ENCODE data around the gene LDLRAD4.

The LDLRAD4 gene

DNA sequence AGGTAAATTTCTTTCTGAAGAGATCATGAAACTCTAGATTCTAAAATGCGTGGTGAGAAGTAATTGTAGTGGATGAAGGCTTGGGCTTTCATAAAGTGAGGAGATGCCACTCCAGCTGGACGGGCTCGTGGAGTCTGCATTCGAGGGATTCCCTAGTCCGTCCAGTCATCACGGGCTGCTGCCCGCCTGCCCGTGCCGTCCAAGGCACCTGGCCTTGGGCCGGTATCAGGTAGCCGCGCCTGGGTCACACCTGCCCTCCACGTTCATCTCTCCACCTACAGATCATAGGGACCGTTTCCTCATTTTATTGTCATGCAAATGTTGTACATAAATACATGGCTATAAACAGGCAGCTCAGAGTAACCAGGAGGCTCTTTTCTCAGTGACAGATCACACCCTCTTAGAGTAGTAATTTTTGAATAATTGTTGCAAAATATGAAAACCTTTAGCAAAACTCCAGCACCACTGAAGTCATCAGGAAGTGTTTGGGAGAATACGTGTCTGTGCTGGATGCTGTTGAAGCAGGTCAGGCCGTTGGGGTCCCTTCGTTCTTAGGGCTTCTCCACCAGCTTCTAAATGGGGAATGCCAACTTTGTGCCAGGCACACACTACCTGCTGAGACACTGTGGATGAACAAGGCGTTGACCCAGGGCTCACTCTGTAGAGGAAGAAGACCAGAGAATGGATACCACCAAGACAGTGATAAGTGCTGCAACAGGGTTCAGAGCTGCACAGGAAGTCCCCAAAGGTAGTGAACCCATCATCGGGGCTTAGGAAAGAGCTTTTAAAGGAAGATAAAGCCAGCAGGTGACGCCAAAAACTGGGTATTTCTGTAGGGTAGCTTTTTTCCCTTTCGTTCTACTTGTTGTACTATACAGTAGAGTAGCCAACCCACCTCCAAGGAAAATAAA lies 395.3 kb downstream of the LDLRAD4 start:
- FAIRE-seq (no peak), DNase-seq (ENCODE audit: insufficient read length, low spot score) (no peak)
- no peak for TF ChIP-seq POLR2A (IDR thresholded peaks at IDR 0.05; ENCODE audit: low read depth, low read length)

DNA sequence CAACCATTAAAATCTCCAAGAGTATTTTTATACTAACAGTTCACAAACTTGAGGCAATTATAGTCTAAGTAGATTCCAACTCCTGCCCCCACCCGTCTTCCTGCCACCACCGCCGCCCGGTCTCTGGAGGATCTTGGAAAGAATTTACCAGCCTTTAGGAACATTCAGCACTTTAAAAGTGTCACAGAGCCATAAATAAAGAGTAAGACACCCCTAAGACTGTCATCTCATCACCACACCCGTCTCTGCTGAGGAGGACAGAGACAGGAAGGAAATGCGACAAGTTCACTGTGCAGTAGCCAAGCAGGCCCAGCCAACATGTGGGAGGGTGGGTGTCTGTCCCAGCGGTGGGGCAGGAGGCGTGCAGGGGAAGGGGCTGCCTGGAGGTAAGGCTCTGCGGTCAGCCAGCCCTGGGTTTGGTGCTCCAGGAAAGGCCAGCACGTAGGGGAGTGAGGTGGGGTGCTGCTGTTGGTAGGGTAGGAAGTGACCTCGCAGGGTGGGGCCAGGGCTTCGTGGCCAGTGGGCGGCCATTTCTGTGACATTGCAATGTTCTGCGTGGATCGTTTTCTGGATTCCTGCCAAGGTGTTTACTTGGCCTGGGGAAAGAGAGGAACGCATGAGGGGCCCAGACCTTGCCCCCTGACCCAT lies 396.2 kb downstream of the LDLRAD4 start:
- no peak for FAIRE-seq
- no peak for TF ChIP-seq POLR2A (IDR thresholded peaks at IDR 0.05; ENCODE audit: low read depth, low read length)
- no peak for DNase-seq (ENCODE audit: insufficient read length, low spot score)

DNA sequence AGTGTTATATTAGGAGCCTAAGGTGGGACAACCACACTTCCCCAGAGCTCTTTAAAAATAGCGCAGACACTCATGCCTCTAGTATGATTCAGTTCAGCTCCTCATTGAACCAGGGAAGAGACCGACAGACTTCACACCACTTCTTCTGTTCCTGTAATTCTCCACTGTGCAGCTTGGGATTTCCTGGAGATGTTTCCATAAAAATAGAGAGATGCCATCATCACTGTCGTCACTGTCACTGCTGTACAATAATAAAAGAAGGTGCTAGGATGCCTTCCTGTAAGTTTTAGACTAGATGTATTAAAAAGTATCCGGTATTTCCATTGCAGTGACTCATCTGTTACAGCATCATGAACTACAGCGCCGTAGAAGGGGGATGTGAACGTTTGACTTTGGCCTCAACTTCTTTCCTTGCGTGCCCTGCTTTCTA lies 396.9 kb downstream of the LDLRAD4 start:
- FAIRE-seq (no peak), DNase-seq (ENCODE audit: insufficient read length, low spot score) (no peak)
- TF ChIP-seq POLR2A (IDR thresholded peaks at IDR 0.05; ENCODE audit: low read depth, low read length) = no peak

DNA sequence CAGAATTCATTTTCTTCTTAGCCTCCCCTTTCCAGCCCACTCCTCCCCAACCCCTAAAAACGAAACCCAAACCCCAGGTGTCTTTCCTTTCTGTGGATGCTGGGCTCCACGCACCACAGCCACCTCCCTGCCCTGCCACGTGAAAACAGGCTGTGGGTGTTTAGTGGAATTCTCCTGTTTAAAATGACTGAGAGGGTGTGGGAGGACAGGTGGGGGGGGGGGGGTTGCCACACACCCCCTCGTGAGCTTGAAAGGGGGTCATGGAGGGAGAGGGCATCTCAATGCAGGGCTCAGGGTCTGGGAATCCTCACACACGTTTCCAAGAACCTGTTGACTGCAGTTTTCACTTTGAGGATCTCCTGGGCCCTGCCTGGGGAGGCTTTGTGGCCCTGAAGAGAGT lies 397.5 kb downstream of the LDLRAD4 start:
- no peak for TF ChIP-seq POLR2A (IDR thresholded peaks at IDR 0.05; ENCODE audit: low read depth, low read length)
- no peak for FAIRE-seq
- no peak for DNase-seq (ENCODE audit: insufficient read length, low spot score)

DNA sequence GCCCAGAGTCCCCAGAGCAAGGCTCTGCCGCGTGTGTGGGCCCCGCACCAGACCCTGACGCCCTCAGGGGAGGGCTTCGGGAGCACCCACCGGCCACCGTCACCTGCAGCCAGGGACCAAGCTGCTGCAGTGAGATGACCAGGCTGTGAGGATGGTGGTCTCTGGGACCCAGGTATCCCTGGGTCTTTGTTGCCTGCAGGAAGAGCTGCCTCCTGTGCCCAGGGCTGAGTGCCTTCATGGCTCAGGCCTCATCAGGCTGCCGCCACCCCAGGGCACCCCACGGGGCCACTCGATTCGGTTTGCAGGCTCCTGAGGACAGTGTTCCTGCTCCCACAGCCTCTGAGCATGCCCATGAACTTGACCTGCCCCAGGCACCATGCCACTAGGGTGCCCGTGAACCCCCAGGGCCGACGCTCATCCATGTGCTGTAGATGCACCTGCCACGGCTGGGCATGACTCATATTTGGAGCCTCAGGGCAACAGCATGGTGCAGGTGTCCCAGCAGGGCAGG lies 398.0 kb downstream of the LDLRAD4 start:
- no peak for FAIRE-seq
- no peak for DNase-seq (ENCODE audit: insufficient read length, low spot score)
- no peak for TF ChIP-seq POLR2A (IDR thresholded peaks at IDR 0.05; ENCODE audit: low read depth, low read length)

DNA sequence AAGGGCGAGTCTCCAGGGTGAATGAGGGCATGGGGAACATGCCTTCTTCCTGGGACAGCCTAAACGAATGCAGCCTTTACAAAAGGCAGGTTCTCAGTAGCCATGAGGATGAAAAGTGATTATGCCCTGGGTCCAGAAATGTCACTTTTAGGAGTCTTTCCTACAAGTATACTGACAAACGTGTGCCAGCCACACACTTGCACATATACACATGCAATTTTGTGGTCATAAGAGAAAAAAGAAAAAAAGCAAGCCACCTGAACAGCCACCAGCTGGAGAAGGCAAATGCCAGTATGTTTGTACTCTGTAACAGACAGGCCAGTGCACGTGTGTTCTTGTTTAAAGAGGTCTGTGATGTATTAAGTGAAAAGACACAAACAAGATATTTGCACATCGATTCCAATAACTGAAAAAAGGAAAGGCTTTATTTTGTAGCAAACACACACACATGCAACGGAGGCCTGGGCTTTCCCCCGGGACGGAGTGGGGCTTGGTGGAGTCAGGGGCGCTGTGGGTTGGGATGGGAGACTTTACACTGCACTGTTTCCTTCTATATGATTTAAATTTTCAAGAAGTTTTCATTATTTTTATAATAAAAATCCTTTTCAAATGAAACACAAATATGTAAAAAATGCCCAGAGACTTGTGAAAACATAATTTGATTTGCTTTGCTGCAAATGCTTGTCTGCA lies 399.4 kb downstream of the LDLRAD4 start:
- no peak for FAIRE-seq
- no peak for TF ChIP-seq POLR2A (IDR thresholded peaks at IDR 0.05; ENCODE audit: low read depth, low read length)

DNA sequence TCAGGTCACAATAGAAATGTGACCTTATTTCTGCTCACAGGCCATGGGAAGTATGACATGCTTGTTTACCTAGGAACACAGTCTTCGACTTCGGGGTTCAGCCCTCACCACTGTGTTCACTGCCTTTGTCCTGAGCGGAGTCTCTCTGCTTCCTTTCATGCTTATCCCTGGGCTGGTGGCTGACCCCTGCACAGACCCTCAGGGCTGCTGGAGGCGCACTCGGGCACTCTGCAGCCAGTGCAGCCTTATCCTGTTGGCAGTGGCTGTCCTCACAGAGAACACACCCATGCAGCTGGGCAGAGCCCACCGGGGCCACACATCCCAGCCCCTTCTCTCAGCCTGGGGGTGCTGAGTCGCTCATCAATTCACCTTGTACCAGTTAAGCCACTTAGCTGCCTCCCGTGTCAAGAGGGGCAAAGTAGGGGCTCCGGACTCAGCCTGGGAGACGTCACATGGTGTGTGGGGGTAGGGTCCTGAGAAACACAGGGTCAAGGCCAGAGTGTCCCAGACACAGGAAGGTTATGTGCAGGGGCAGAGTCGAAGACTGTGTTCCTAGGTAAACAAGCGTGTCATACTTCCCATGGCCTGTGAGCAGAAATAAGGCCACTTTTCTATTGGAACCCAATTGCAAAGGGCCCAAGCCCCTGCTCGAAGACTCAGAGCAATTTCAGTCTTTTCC lies 400.3 kb downstream of the LDLRAD4 start:
- DNase-seq (ENCODE audit: insufficient read length, low spot score) (no peak), FAIRE-seq (no peak)
- no peak for TF ChIP-seq POLR2A (IDR thresholded peaks at IDR 0.05; ENCODE audit: low read depth, low read length)

More for the DNA sequence above, 399.4 kb downstream of the LDLRAD4 start:
- DNase-seq (ENCODE audit: insufficient read length, low spot score) = no peak

DNA sequence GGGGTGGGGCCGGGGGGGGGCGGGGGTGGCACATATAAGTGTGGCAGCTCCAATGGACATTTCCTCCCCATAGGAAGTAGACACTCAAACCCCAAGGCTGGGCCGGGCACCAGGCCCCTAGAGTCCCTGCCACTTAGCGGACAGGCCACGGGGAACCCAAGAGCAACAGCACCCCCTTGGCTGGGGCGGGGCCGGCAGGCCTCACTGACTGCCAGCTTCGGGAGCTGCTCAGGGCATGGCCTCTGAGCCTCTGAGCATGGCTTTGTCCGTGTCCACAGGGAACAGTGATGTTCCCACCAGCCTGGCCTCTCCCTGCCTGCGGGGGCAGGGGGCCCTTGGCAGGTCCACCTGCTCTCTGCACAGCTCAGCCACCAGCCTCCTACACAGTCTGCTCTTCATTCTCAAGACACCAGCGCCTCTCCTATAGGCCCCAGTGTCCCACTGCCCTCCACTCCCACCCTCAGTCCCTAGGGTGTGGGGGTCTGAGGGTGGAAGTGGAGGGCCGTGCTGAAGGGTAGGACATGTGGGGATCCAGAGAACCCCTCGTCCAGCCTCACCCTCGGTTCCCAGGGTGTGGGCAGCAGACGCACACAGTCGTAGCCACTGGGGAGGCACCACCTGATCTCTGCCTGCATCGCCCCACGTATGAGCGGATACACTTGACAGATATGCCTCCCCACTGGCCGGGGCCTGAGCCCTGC lies 401.1 kb downstream of the LDLRAD4 start:
- no peak for FAIRE-seq
- no peak for TF ChIP-seq POLR2A (IDR thresholded peaks at IDR 0.05; ENCODE audit: low read depth, low read length)
- DNase-seq (ENCODE audit: insufficient read length, low spot score) = no peak

DNA sequence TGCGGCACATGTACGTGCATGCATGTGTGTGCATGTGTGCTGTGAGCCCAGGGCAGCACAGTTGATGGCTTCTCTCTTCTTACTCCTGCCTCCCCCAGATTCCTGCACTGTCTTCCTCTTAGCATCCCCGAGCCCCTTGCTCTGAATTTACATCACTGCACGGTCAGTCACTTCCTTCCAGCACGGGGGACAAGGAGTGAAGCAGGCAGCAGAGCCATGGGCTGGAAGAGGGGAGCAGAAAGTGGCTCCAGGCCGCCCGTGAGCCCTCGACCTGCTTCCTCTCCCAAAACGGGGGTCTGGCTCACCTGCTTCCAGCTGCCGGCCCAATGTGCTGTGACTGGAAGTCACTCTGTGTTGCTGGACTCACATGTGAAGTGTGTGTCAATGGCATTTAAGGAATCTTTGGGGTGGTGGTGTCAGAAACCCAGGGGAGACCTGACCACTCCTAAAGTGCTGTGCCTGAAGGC lies 401.7 kb downstream of the LDLRAD4 start:
- TF ChIP-seq POLR2A (IDR thresholded peaks at IDR 0.05; ENCODE audit: low read depth, low read length) = no peak

DNA sequence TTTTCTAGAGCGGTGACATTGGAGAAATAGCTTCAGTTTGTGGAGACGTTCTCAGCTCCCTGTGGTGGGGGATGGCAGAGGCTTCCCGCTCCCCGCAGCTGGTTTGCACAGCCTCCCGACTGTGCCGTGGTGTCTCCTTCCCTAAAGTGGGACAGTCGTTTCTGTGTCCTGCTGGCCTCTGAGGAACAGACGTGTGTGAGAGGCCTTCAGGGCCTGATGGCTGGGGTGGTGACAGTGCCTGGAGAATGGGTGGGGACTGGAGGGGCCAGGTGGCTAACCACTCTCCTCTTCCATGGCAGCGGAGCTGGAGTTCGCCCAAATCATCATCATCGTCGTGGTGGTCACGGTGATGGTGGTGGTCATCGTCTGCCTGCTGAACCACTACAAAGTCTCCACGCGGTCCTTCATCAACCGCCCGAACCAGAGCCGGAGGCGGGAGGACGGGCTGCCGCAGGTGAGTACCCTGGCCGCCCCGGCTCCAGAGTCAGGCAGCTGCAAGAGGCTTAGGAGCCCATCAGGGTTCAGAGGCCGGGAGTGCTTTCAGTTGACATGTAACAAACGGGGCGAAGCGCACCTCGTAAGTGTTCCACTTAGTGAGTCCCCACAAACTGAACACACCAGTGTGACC lies 402.4 kb downstream of the LDLRAD4 start:
- DNase-seq (ENCODE audit: insufficient read length, low spot score) (no peak), FAIRE-seq (no peak)
- TF ChIP-seq POLR2A (IDR thresholded peaks at IDR 0.05; ENCODE audit: low read depth, low read length) = no peak

More for the DNA sequence above, 401.7 kb downstream of the LDLRAD4 start:
- FAIRE-seq = no peak
- no peak for DNase-seq (ENCODE audit: insufficient read length, low spot score)

DNA sequence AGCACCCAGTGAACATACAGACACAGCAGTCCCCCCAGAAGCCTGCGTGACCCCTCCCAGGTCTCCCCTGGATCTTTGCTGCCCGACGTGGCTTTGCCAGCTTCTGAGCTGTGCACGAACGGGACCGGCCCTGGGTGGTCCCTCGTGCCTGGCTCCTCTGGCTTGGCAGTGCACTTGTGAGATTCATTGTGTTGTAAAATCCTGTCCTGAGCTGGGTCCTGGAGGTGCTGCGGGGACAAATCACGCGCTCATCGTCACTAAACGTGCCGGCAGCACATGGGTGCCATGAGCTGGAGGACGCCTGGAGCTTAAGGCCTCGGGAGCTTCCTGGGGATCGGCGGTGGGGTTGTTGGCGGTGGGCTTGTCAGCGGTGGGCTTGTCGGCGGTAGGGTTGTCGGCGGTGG lies 402.9 kb downstream of the LDLRAD4 start:
- TF ChIP-seq POLR2A (IDR thresholded peaks at IDR 0.05; ENCODE audit: low read depth, low read length) = no peak
- DNase-seq (ENCODE audit: insufficient read length, low spot score) (no peak), FAIRE-seq (no peak)

DNA sequence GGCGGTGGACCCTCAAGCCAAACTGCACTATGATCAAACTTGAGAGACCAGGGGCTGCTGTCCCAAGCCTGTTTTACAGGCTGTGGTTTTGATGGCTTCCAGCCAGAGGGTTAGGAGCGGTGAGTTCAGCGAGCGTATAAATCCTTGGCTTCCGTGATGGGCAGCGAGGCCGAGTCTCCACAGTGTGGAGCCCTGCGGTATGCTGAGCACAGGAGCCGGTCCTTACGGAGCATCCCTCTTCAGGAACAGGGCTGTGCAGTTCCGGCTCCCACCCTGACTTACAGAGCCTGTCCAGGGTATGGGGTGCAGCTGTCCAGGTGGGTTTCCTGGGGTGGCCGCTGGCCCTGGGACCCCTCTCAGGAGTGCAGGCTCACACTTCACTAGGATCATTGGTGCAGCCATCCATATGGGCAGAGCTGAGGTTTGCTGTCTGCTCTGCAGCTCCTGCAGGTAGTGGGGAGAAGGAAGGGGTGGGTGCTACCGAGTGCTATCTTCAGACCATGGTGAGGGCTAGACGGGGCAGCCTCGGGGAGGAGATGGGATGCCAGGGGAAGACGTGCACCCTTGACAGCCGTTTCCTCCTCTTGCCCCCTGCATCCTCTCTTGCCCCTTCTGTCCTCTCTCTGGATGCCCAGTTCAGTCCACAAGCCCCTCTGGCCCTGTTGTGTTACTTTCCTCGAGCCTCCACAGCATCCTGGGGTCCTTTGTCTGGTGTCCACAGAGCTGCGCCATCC lies 403.5 kb downstream of the LDLRAD4 start:
- no peak for DNase-seq (ENCODE audit: insufficient read length, low spot score)
- TF ChIP-seq POLR2A (IDR thresholded peaks at IDR 0.05; ENCODE audit: low read depth, low read length) = no peak
- no peak for FAIRE-seq

Data from H54 (cell line).